Renal cortical epithelial cell (primary cell): ENCODE results near the gene CKB. TPM values are rescaled to one million over a fixed set of nuclear protein-coding genes. Genes with fewer than 3 reads are reported as not detected.

Experiments used
- DNase-seq: peaks from one replicate; pipeline ENCODE4 v3.0.0-alpha.2; 2011; ENCODE audit warnings: low read depth
- total RNA-seq: library from RNA; depleted of rRNA; stranded (reverse); fragments of >200 nt; gene quantifications from 2 replicates; pipeline ENCODE4 v1.2.3, GENCODE V29; 2014

CKB gene
- total RNA-seq, result 125 and 340 TPM in 2 replicates

- peak; percentile 27 for DNase-seq
Measured at GRCh38 chr14:103522649-103523574, at the start of gene CKB. Gene CKB (minus strand): TSS chr14:103522830. CDS start chr14:103522493, 337 bp downstream.

DNA sequence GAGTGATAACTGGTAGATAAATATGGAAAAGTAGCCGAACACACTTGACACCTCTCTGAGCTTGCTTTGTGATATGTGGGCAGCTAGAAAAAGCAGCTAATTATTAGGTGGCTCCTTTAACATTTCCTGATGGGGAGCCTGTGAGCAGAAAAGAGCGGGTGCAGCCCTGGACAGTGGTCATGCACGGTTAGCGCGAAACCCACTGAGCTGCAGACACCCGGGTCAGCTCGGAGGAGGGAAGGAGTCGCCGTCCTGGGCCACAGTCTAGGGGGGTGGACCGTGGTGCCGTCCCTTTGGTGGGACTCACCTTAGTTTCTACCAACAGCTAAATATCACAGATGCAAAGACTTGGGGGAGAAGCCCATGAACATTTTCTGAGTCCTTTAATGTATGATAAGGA, 46.8 kb upstream of the CKB start:
- no peak for DNase-seq

- DNase-seq, result peak; percentile 15
Measured at GRCh38 chr14:103568952-103569351, 46.3 kb upstream of the CKB start.

DNA sequence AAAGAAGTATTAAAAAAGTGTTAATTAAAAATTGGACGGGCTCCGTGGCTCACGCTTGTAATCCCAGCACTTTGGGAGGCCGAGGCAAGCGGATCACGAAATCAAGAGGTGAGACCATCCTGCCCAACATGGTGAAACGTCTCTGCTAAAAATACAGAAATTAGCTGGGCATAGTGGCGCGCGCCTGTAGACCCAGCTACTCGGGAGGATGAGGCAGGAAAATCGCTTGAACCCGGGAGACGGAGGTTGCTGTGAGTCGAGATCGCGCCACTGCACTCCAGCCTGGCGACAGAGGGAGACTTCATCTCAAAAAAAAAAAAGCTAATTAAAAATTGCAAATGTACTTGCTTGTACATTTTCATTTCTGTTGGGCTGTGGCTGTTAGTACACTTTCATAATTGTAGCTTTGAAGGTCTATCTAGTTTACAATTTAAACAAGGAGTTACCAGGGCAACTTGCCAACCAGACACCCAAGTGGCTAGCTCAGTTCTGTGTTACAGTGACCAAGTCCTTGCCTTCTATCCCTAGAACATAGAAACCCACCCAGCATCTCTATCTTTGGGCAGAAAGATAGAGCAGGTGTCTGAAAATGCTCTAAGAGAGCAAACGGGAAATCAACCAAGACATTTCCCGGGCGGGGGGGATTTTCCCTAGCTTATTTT, 41.3 kb upstream of the CKB start:
- DNase-seq, result no peak

DNA sequence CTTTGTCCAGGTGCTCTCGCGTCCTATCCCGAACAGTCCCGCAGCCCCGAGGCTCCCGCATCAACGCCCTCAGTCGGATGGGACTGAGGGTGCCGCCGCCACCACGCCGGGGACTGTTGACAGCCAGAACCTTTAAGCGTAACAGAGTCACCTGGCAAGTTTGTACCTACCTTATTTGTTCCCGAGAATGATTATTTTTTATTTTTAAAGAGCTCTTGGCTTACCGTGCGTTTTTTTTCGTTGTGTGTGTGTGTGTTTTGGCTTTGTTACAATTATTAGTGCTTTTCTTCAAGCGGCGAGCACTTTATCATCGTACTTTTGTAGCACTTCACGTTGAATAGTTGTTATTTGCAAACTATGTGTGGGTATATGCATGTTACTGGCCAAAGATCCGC, 40.6 kb upstream of the CKB start:
- no peak for DNase-seq

- peak; percentile 53 for DNase-seq
Measured at GRCh38 chr14:103562429-103563225, 40.0 kb upstream of the CKB start, which contains the start of the genes BAG5 and COA8. Gene BAG5 (minus strand): TSS chr14:103562657. CDS start chr14:103561164, 1,493 bp downstream. Gene COA8 (plus strand): TSS chr14:103562960. CDS start chr14:103563002, 42 bp downstream.

GRCh38 chr14:103562179-103562428, 39.5 kb upstream of the CKB start:
- no peak for DNase-seq

GRCh38 chr14:103561381-103562178, 39.0 kb upstream of the CKB start:
- DNase-seq, result peak; percentile 33

DNA sequence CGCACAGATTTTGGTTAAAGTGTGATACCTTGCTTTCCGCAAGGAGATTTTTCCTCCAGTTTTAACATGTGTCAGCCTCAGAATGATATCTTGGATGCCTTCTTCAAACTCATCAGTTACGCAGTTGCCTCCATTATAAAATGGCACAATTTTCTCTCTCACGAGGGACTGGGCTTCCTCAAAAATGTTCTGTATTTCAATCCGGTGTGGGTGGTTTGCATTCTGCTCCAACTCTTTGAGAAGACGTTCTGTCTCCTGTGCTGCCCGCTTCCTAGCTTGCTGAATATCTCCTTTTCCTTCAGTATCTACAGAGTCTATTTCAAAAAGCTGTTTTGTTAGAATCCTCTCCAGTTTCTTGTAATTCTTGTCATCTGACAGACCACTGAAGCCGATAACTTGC, 38.1 kb upstream of the CKB start:
- DNase-seq, result no peak

DNA sequence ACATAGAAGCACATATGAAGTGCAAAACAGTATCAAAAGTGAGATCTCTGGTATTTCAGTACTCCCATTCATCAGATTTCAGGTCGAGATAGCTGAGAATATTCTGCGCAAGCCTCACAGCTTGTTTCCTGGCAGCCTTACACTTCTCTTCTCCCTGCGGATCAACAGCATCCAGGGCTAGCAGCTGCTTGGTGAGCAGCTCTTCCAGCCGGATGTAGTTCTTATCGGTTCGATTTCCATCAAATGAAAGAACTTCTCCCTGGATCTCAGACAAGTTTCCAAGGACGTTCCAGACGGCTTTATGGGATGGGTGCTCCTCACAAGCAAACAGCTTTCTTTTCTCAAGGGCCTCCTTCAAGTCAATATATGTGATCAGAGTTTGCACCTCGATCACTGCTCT, 37.1 kb upstream of the CKB start:
- DNase-seq, result no peak

DNA sequence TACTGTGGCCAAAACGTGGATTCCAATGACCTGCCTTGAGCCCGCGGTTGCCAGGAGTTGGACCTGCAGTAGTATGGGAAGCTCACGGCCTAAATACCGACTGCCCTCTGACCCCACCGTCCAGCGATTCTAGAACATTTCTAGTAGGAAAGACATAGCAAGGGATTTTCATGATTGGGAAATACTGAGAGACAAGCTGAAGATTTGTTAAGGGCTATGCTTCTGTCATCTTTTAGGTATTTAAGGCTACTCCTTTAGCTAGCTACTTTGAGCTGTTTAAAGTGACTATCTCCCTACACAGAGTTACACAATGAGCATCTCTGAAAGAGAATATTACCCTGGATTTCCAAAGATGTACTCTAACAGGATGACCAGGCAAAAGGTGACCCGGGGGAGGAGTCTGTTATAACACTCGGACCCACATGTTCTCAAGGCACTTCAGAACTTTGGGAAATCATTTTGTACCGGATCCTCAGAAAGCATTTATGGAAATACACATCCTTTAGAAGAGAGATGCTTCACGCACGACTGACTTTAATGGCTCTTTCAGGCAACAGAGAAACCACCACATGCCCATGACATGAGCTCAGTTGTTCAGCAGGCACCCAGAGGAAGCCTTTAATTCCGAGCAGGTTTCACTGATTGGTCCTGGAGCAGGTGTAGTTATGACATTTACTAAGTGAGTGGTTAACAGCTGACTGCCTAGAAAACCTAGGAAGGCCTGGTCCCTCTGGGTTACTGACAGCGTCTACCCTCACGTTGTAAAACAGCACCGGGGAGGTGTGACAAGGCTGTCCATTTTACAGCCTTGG, 35.6 kb upstream of the CKB start:
- DNase-seq, result peak; percentile 100

DNA sequence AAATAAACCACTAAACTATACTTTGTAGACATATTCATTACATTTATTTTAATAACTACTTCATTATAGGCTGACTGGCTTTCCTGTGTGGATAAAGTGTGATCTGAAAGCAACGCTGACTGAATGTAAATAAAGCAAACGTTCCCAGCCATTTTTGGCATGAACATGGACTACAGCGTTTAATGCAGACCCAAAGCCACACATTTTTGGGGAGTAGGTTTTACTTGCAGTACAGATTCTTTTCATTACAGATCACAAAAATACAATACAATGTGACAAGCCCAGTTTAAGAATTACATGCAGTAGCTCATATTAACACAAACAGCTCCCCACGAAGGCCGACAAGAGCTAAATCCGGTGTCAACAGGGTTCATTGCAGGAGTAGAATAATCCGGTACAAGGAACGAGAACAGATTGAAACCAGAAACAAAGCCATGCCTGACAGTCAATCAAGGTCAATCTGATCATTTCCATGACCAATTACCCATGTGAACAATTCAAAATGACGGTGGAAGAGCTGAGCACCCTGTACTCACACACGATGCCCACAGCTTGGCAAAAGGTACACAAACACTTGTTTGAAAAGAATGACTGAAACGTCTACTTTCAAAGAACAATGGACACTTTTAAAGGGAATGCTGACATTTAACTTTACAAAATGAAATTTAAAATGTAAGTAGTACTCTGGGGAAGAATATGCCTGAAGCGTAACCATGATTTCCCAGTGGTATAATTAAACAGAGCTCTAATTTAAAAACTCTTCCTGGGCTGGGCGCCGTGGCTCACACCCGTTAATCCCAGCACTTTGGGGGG, 34.5 kb upstream of the CKB start:
- no peak for DNase-seq

- DNase-seq, result no peak
Measured at GRCh38 chr14:103555559-103556337, 33.1 kb upstream of the CKB start.

GRCh38 chr14:103552846-103553210, 30.2 kb upstream of the CKB start:
- no peak for DNase-seq

DNA sequence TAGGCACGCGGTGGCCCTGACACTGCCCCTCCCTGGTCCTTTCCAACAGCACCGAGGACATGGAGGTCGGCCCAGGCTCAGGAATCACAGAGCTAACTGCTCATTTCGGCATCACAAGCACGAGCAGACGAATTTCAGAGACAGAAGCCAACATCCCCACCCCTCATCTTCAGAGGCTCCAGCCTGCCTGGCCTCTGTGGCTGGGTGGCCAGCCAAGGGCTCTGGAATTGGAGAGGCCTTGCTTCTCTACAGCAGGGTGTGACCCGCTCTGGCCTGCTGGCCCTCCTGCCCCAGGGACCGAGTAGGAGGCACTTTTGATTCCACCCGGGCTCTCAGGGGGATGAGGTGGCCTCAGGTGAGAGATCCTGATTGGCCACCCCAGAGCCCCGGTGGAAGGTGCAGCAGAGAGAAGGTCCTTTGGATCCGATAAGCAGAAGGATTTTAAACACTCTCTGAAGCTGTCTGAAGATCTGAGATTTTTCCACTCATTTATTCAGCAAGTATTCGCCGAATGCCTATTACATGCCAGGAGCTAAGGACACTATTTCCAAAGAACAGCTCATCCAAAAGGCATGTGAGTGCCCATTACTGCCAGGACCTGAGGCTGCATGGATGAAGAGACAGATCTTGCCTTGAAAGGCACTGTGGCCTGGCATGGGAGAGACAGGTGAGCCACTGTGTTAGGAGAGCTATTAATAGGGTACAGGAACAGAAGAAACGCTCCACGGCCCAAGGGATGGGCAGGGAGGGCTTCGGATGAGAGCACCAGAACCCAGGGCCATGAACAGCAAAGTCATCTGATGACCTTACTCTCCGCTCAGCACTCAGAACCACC, 29.6 kb upstream of the CKB start:
- peak; percentile 97 for DNase-seq

GRCh38 chr14:103551338-103551762, 28.7 kb upstream of the CKB start:
- DNase-seq, result peak; percentile 60

DNA sequence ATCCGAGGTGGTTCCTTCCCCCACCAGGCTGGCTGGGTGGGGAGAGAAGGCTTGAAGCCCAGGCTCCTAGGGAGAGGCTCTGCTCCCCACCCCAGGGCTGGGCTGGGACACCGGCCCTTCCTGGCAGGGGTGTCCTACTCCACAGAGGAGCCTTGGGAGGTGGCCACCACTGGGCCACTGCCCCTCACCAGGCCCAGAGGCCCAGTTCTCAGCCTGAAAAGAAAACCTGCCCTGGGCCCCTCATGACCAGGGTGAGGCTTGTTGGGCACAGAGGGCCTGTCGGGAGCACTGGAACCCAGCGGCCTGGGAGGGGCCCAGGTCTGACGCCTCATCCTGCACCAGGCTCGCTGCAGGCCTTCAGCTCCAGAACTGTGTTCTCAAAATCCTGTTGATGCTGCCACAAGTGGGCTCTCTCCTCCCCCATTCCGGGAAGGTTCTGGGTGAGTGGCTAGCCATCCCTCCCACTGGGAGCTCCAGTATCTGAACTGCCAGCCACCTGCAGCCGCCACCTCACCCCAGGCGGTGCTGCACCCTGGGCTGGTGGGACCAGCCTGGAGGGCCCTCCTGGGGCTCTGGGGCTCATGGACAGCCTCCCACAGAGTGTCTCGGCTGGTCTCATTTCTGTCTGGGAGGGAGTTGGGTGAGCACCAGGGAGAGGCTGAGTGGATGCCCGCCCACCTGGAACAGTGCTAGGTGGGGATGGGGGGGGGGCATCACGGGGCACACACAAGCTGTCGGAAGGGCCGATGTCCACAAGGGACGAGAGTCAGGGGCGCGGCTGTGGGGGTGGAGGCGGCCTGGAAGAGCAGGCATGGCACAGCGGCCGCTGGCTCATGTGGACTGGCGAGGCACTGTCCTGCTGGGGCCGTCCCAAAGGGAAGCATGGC, 28.1 kb upstream of the CKB start:
- peak; percentile 83 for DNase-seq
